HepG2 (cell line): ENCODE results near the gene SSBP2.

Experiments
- DBP ChIP-seq: sonication (generic); formaldehyde crosslinking; IDR thresholded peaks from 2 replicates; pipeline ENCODE4 v1.4.0; 2020; ENCODE audit warnings: missing genetic modification reagents; ENCODE audit errors: not compliant biosample characterization
- EZH2 ChIP-seq: conservative IDR thresholded peaks from 2 replicates; pipeline ENCODE4 v1.6.1; 2012; ENCODE audit warnings: mild to moderate bottlenecking, low read depth, low read length, moderate library complexity
- HMG20A ChIP-seq: IDR thresholded peaks from 2 replicates; pipeline ENCODE4 v1.6.1; 2016; ENCODE audit warnings: borderline replicate concordance
- HMGA1 ChIP-seq: sonication (generic); formaldehyde crosslinking; conservative IDR thresholded peaks from 2 replicates; pipeline ENCODE4 v1.4.0; 2020; ENCODE audit warnings: missing genetic modification reagents
- HNRNPL ChIP-seq: fragments of 200-400 bp; formaldehyde crosslinking; IDR thresholded peaks from 2 replicates; pipeline ENCODE4 v1.6.1; 2017; ENCODE audit warnings: mild to moderate bottlenecking, low read depth, low read length
- IKZF4 ChIP-seq: sonication (generic); formaldehyde crosslinking; IDR thresholded peaks from 2 replicates; pipeline ENCODE4 v1.5.1; 2020; ENCODE audit warnings: borderline replicate concordance, mild to moderate bottlenecking, low read depth, missing genetic modification reagents; ENCODE audit errors: not compliant biosample characterization
- MZF1 ChIP-seq: sonication (generic); formaldehyde crosslinking; IDR thresholded peaks from 2 replicates; pipeline ENCODE4 v1.8.1; 2023; ENCODE audit warnings: mild to moderate bottlenecking, missing genetic modification reagents, borderline replicate concordance
- THAP11 ChIP-seq: IDR thresholded peaks from 2 replicates; pipeline ENCODE4 v1.6.1; 2016; ENCODE audit warnings: missing biosample characterization, missing genetic modification reagents
- ZBTB8A ChIP-seq: sonication (generic); formaldehyde crosslinking; IDR thresholded peaks from 2 replicates; pipeline ENCODE4 v1.4.0; 2020; ENCODE audit warnings: mild to moderate bottlenecking, low read depth, missing genetic modification reagents, borderline replicate concordance
- ZKSCAN1 ChIP-seq: fragments of 150-350 bp; IDR thresholded peaks from 2 replicates; pipeline ENCODE4 v1.6.1; 2014; ENCODE audit warnings: low read length
- ZSCAN30 ChIP-seq: sonication (generic); formaldehyde crosslinking; IDR thresholded peaks from 2 replicates; pipeline ENCODE4 v1.5.0; 2020; ENCODE audit warnings: mild to moderate bottlenecking, missing genetic modification reagents
- TF ChIP-seq, protein P1 (sequence below): sonication (generic); formaldehyde crosslinking; conservative IDR thresholded peaks from 2 replicates; pipeline ENCODE4 v1.4.0; 2020; ENCODE audit warnings: mild to moderate bottlenecking, missing genetic modification reagents, moderate library complexity

- no peak for TF ChIP-seq HNRNPL
- no peak for TF ChIP-seq HMG20A
- TF ChIP-seq, protein P1, sequence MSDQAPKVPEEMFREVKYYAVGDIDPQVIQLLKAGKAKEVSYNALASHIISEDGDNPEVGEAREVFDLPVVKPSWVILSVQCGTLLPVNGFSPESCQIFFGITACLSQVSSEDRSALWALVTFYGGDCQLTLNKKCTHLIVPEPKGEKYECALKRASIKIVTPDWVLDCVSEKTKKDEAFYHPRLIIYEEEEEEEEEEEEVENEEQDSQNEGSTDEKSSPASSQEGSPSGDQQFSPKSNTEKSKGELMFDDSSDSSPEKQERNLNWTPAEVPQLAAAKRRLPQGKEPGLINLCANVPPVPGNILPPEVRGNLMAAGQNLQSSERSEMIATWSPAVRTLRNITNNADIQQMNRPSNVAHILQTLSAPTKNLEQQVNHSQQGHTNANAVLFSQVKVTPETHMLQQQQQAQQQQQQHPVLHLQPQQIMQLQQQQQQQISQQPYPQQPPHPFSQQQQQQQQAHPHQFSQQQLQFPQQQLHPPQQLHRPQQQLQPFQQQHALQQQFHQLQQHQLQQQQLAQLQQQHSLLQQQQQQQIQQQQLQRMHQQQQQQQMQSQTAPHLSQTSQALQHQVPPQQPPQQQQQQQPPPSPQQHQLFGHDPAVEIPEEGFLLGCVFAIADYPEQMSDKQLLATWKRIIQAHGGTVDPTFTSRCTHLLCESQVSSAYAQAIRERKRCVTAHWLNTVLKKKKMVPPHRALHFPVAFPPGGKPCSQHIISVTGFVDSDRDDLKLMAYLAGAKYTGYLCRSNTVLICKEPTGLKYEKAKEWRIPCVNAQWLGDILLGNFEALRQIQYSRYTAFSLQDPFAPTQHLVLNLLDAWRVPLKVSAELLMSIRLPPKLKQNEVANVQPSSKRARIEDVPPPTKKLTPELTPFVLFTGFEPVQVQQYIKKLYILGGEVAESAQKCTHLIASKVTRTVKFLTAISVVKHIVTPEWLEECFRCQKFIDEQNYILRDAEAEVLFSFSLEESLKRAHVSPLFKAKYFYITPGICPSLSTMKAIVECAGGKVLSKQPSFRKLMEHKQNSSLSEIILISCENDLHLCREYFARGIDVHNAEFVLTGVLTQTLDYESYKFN (CRISPR knock-in tag), result no peak
- no peak for TF ChIP-seq IKZF4
- TF ChIP-seq MZF1, result no peak
- no peak for TF ChIP-seq EZH2
- TF ChIP-seq HMGA1 (CRISPR knock-in tag), result no peak
- no peak for TF ChIP-seq ZKSCAN1
- TF ChIP-seq ZSCAN30 (CRISPR knock-in tag), result no peak
- no peak for TF ChIP-seq DBP (CRISPR knock-in tag)
- no peak for TF ChIP-seq ZBTB8A (CRISPR knock-in tag)
- TF ChIP-seq THAP11, result no peak
These were observed 44.8 kb upstream of the SSBP2 start for GRCh38 chr5:81795666-81796065.
